OCI-LY1 (cell line): Measurements from ENCODE around the gene ANXA3.

Experiments
- H2AFZ ChIP-seq: fragments of 200-600 bp; sonication (generic), shearing (Covaris generic); 2 replicates; pipeline ENCODE4 v1.6.0; 2014; ENCODE audit warnings: antibody characterized with exemption, mild to moderate bottlenecking, low read length
- H3F3A ChIP-seq: fragments of 200-600 bp; sonication (generic), shearing (Covaris generic); 2 replicates; pipeline ENCODE4 v1.6.0; 2014; ENCODE audit warnings: mild to moderate bottlenecking, antibody characterized with exemption, low read length, moderate library complexity; ENCODE audit not compliant: insufficient read depth
- H3K27ac ChIP-seq: fragments of 200-600 bp; sonication (generic); 2 replicates; pipeline ENCODE4 v1.5.1; 2014; ENCODE audit warnings: low read length, mixed run types, mild to moderate bottlenecking, low read depth; ENCODE audit not compliant: poor library complexity, severe bottlenecking
- H3K27me3 ChIP-seq: fragments of 200-600 bp; sonication (generic); 2 replicates; pipeline ENCODE4 v1.6.0; 2014; ENCODE audit warnings: antibody characterized with exemption, mild to moderate bottlenecking, low read length, moderate library complexity; ENCODE audit not compliant: insufficient read depth
- H3K36me3 ChIP-seq: fragments of 200-600 bp; sonication (generic); 2 replicates; pipeline ENCODE4 v1.6.1; 2014; ENCODE audit warnings: mild to moderate bottlenecking, antibody characterized with exemption, low read length, moderate library complexity, mixed read lengths; ENCODE audit not compliant: insufficient read depth
- H3K4me1 ChIP-seq: fragments of 200-600 bp; sonication (generic); 2 replicates; pipeline ENCODE4 v1.5.1; 2014; ENCODE audit warnings: mild to moderate bottlenecking, low read length, moderate library complexity; ENCODE audit not compliant: insufficient read depth, severe bottlenecking
- H3K4me2 ChIP-seq: fragments of 200-600 bp; sonication (generic), shearing (Covaris generic); 2 replicates; pipeline ENCODE4 v1.6.1; 2014; ENCODE audit warnings: low read length
- H3K4me3 ChIP-seq: fragments of 200-600 bp; sonication (generic); 2 replicates; pipeline ENCODE4 v1.5.1; 2014; ENCODE audit warnings: low read length, low read depth, mild to moderate bottlenecking, mixed read lengths; ENCODE audit not compliant: poor library complexity, severe bottlenecking
- H3K79me2 ChIP-seq: fragments of 200-600 bp; shearing (Covaris generic); 2 replicates; pipeline ENCODE4 v1.6.1; 2016; ENCODE audit warnings: mixed run types, low read length, mixed read lengths; ENCODE audit not compliant: insufficient read depth
- H3K9ac ChIP-seq: fragments of 200-600 bp; sonication (generic), shearing (Covaris generic); 2 replicates; pipeline ENCODE4 v1.6.1; 2014; ENCODE audit warnings: mild to moderate bottlenecking, low read length, mixed read lengths
- H3K9me2 ChIP-seq: fragments of 200-600 bp; sonication (generic), shearing (Covaris generic); 2 replicates; pipeline ENCODE4 v1.6.1; 2014; ENCODE audit warnings: low read depth, mild to moderate bottlenecking, low read length, mixed read lengths
- H3K9me3 ChIP-seq: fragments of 200-600 bp; shearing (Covaris generic); 2 replicates; pipeline ENCODE4 v1.6.1; 2014; ENCODE audit warnings: low read length, mixed read lengths
- H4K20me1 ChIP-seq: fragments of 200-600 bp; sonication (generic), shearing (Covaris generic); 2 replicates; pipeline ENCODE4 v1.6.0; 2016; ENCODE audit warnings: mild to moderate bottlenecking, low read length; ENCODE audit not compliant: insufficient read depth
- CTCF ChIP-seq: fragments of 200-600 bp; sonication (generic), shearing (Covaris generic); IDR thresholded peaks from 2 replicates; pipeline ENCODE4 v1.5.1; 2017; ENCODE audit warnings: mild to moderate bottlenecking, antibody characterized with exemption, low read length, moderate library complexity, mixed read lengths
- EZH2 ChIP-seq: fragments of 200-600 bp; sonication (generic), shearing (Covaris generic); IDR thresholded peaks from 2 replicates; pipeline ENCODE4 v1.8.0; 2017; ENCODE audit warnings: borderline replicate concordance, mixed run types, mild to moderate bottlenecking, antibody characterized with exemption, low read length, moderate library complexity, mixed read lengths

The ANXA3 gene

GRCh38 chr4:78608684-78609083, 57.1 kb downstream of the ANXA3 start:
- H3K4me2 ChIP-seq: no peak overlapping the region
- H3K36me3 ChIP-seq: no peaks in the 10 kb centered on the region
- no peak overlapping the region for H2AFZ ChIP-seq
- no peaks in the 10 kb centered on the region for H3K27me3 ChIP-seq
- H3K4me1 ChIP-seq: peaks cover 38% of the 10 kb centered on the region
- H3K9me2 ChIP-seq: no peaks in the 10 kb centered on the region
- no peaks in the 10 kb centered on the region for H3K9me3 ChIP-seq
- no peaks in the 10 kb centered on the region for H4K20me1 ChIP-seq
- no peaks in the 10 kb centered on the region for H3F3A ChIP-seq
- no peaks in the 10 kb centered on the region for H3K79me2 ChIP-seq
- no peak overlapping the region for H3K27ac ChIP-seq
- H3K4me3 ChIP-seq: no peak overlapping the region
- H3K9ac ChIP-seq: no peak overlapping the region
- no peak for TF ChIP-seq EZH2
- TF ChIP-seq CTCF: no peak

GRCh38 chr4:78609580-78609979, 58.0 kb downstream of the ANXA3 start:
- Histone ChIP-seq H3K79me2 (no peaks in the 10 kb centered on the region), H3K27me3 (no peaks in the 10 kb centered on the region), H3K9ac (no peak overlapping the region), H3K4me2 (no peak overlapping the region), H3K9me3 (no peaks in the 10 kb centered on the region), H3K4me3 (no peak overlapping the region), H4K20me1 (no peaks in the 10 kb centered on the region), H2AFZ (peak overlapping the region; percentile 66; the same call in 1 of the 2 replicates), H3K4me1 (peaks cover 42% of the 10 kb centered on the region), H3K36me3 (no peaks in the 10 kb centered on the region), H3F3A (no peaks in the 10 kb centered on the region), H3K9me2 (no peaks in the 10 kb centered on the region), H3K27ac (no peak overlapping the region)
- TF ChIP-seq EZH2 (no peak), CTCF (no peak)

GRCh38 chr4:78610546-78611214, 59.1 kb downstream of the ANXA3 start:
- TF ChIP-seq CTCF (no peak), EZH2 (no peak)
- peak overlapping the region; percentile 25 for H3K4me2 ChIP-seq
- no peaks in the 10 kb centered on the region for H3K36me3 ChIP-seq
- H3F3A ChIP-seq: no peaks in the 10 kb centered on the region
- H2AFZ ChIP-seq: peak overlapping the region; percentile 66; the same call in 1 of the 2 replicates
- H3K27me3 ChIP-seq: no peaks in the 10 kb centered on the region
- H3K27ac ChIP-seq: peak overlapping the region; percentile 9
- peaks cover 42% of the 10 kb centered on the region for H3K4me1 ChIP-seq
- H4K20me1 ChIP-seq: no peaks in the 10 kb centered on the region
- no peaks in the 10 kb centered on the region for H3K79me2 ChIP-seq
- no peaks in the 10 kb centered on the region for H3K9me2 ChIP-seq
- H3K9me3 ChIP-seq: no peaks in the 10 kb centered on the region
- H3K4me3 ChIP-seq: no peak overlapping the region
- no peak overlapping the region for H3K9ac ChIP-seq
